PC-9 (cell line): ENCODE measurements around the gene LUZP2.

Source experiments
- CTCF ChIP-seq: fragments of 200-600 bp; sonication (generic); conservative IDR thresholded peaks from 2 replicates; pipeline ENCODE4 v1.6.1; 2017; ENCODE audit warnings: mixed run types, antibody characterized with exemption, mild to moderate bottlenecking, moderate library complexity
- EZH2 ChIP-seq: fragments of 200-600 bp; sonication (generic); IDR thresholded peaks from 2 replicates; pipeline ENCODE4 v1.8.0; 2017; ENCODE audit warnings: antibody characterized with exemption, low read depth

GRCh38 chr11:24900960-24901549, 404.2 kb downstream of the LUZP2 start:
- TF ChIP-seq CTCF = no peak
- no peak for TF ChIP-seq EZH2
